Calu3 (cell line): ENCODE results near the gene FES. TPM values are rescaled to one million over a fixed set of nuclear protein-coding genes. Genes with fewer than 3 reads are reported as not detected.

Experiments used
- BruUV-seq: library from RNA; stranded (reverse); fragments of 400-500 nt; replicated peaks from 2 replicates; lab custom pipeline; 2021; lab: Mats Ljungman, UMichigan
- CTCF ChIA-PET: fragments of 300-600 bp; sonication (Branson Sonifier 250); formaldehyde crosslinking; loops from one replicate; lab custom pipeline; 2022; ENCODE audit warnings: antibody characterized with exemption; lab: Charles Lee
- DNase-seq: peaks from one replicate; pipeline ENCODE4 v3.0.0; 2022
- H3K27ac Mint-ChIP-seq: one replicate; pipeline ENCODE4 v1.8.0; 2022; ENCODE audit warnings: mixed read lengths; ENCODE audit not compliant: unreplicated experiment
- H3K27me3 Mint-ChIP-seq: one replicate; pipeline ENCODE4 v1.8.0; 2022; ENCODE audit warnings: mixed read lengths; ENCODE audit not compliant: unreplicated experiment
- H3K36me3 Mint-ChIP-seq: one replicate; pipeline ENCODE4 v1.8.0; 2022; ENCODE audit warnings: mild to moderate bottlenecking, moderate library complexity, mixed read lengths; ENCODE audit not compliant: insufficient read depth, unreplicated experiment
- H3K4me1 Mint-ChIP-seq: one replicate; pipeline ENCODE4 v1.8.0; 2022; ENCODE audit warnings: mild to moderate bottlenecking, low read depth, mixed read lengths; ENCODE audit not compliant: unreplicated experiment
- H3K4me3 Mint-ChIP-seq: one replicate; pipeline ENCODE4 v1.8.0; 2022; ENCODE audit warnings: mild to moderate bottlenecking, low read depth, moderate library complexity, mixed read lengths; ENCODE audit not compliant: unreplicated experiment
- H3K9me3 Mint-ChIP-seq: one replicate; pipeline ENCODE4 v1.8.0; 2022; ENCODE audit warnings: low read depth, mixed read lengths; ENCODE audit not compliant: unreplicated experiment
- CTCF ChIP-seq: fragments of 200-600 bp; IDR thresholded peaks from one replicate; pipeline ENCODE4 v1.8.0; 2022; ENCODE audit warnings: antibody characterized with exemption; ENCODE audit not compliant: unreplicated experiment
- intact Hi-C: fragments of 100-400 bp; cut with micrococcal nuclease; formaldehyde crosslinking; loops from one replicate; pipeline ENCODE4 v1.10.0; 2022; ENCODE audit not compliant: unreplicated experiment
- total RNA-seq: library from RNA; stranded (reverse); gene quantifications from 2 replicates; pipeline ENCODE4 v1.2.3, GENCODE V29; 2022

The FES gene
- total RNA-seq, 1 experiment from 2014 or later = 1.7 TPM

GRCh38 chr15:90936823-90937222, 52.5 kb downstream of the FES start:
- Mint-ChIP-seq H3K27ac (no peak overlapping the region), H3K4me1 (peaks cover 39% of the 10 kb centered on the region), H3K36me3 (peaks cover 67% of the 10 kb centered on the region), H3K4me3 (peak overlapping the region; percentile 94), H3K27me3 (no peaks in the 10 kb centered on the region), H3K9me3 (no peaks in the 10 kb centered on the region)
- no TSS peak for BruUV-seq
- no peak for DNase-seq
- CTCF ChIA-PET = no interaction called here
- no peak for TF ChIP-seq CTCF
- intact Hi-C loops = no loop called here

GRCh38 chr15:90938261-90938660, 54.0 kb downstream of the FES start:
- intact Hi-C loops = no loop called here
- no peaks in the 10 kb centered on the region for H3K9me3 Mint-ChIP-seq
- no peak overlapping the region for H3K4me3 Mint-ChIP-seq
- no peaks in the 10 kb centered on the region for H3K27me3 Mint-ChIP-seq
- peaks cover 67% of the 10 kb centered on the region for H3K36me3 Mint-ChIP-seq
- H3K4me1 Mint-ChIP-seq = peaks cover 29% of the 10 kb centered on the region
- TSS peak; percentile 5 for BruUV-seq
- no peak for DNase-seq
- no peak for TF ChIP-seq CTCF
- CTCF ChIA-PET = no interaction called here
- no peak overlapping the region for H3K27ac Mint-ChIP-seq

GRCh38 chr15:90939756-90940155, 55.5 kb downstream of the FES start:
- Mint-ChIP-seq H3K27ac (no peak overlapping the region), H3K36me3 (peaks cover 72% of the 10 kb centered on the region), H3K9me3 (no peaks in the 10 kb centered on the region), H3K27me3 (no peaks in the 10 kb centered on the region), H3K4me3 (no peak overlapping the region), H3K4me1 (peaks cover 15% of the 10 kb centered on the region)
- no peak for DNase-seq
- CTCF ChIA-PET = no interaction called here
- TF ChIP-seq CTCF = no peak
- intact Hi-C loops = no loop called here
- BruUV-seq = no TSS peak

- CTCF ChIA-PET = interaction anchor here (0.6 kb wide), 1 partner anchor 247 kb away, joined by 3 read pairs; no protein-coding TSS in a partner anchor
- Mint-ChIP-seq H3K4me1 (peaks cover 9% of the 10 kb centered on the region), H3K27me3 (no peaks in the 10 kb centered on the region), H3K4me3 (no peak overlapping the region), H3K36me3 (peaks cover 61% of the 10 kb centered on the region), H3K27ac (no peak overlapping the region), H3K9me3 (no peaks in the 10 kb centered on the region)
- intact Hi-C loops = no loop called here
- TF ChIP-seq CTCF = no peak
- no peak for DNase-seq
- no TSS peak for BruUV-seq
These were observed 56.7 kb downstream of the FES start for GRCh38 chr15:90941038-90941437.
